Peyer's patch (tissue), 4 donors: ENCODE results near the gene SMC5. TPM values are rescaled to one million over a fixed set of nuclear protein-coding genes. Genes with fewer than 3 reads are reported as not detected.

Experiments used
- DNase-seq, 3 donors: peaks; one replicate each; pipeline ENCODE4 v3.0.0-alpha.2; 2017 to 2019
- H3K27ac ChIP-seq, 4 donors: fragments of 200-600 bp; sonication (generic); one replicate each; pipeline ENCODE4 v1.5.1; 2016 to 2019
- H3K27me3 ChIP-seq, 2 donors: fragments of 200-600 bp; sonication (generic); one replicate each; pipeline ENCODE4 v1.5.1; 2019
- H3K36me3 ChIP-seq, 3 donors: fragments of 200-600 bp; sonication (generic); one replicate each; pipeline ENCODE4 v1.5.1; 2016 to 2019
- H3K4me1 ChIP-seq, 4 donors: fragments of 200-600 bp; sonication (generic); one replicate each; pipeline ENCODE4 v1.5.1; 2016 to 2019
- H3K4me3 ChIP-seq, 4 donors: fragments of 200-600 bp; sonication (generic); 1 replicate in 3 of 4; 2 replicates in 1 of 4; pipeline ENCODE4 v1.5.1; 2016 to 2019; ENCODE audit warnings: mild to moderate bottlenecking in 1 of 4
- H3K9me3 ChIP-seq, 4 donors: fragments of 200-600 bp; sonication (generic); one replicate each; pipeline ENCODE4 v1.5.1; 2016 to 2019; ENCODE audit warnings: mild to moderate bottlenecking in 1 of 4
- POLR2A ChIP-seq, 2 donors: fragments of 450-650 bp; IDR thresholded peaks; one replicate each; pipeline ENCODE4 v1.5.1; 2017; ENCODE audit warnings: antibody characterized with exemption in 2 of 2, mild to moderate bottlenecking in 2 of 2, moderate library complexity in 2 of 2
- total RNA-seq, 4 donors: library from RNA; depleted of rRNA; stranded (reverse); fragments of >200 nt; gene quantifications; one replicate each; pipeline ENCODE4 v1.1.0, GENCODE V29; 2016
- TF ChIP-seq, protein P1 (sequence below), 6 experiments: fragments of 450-650 bp in 4 of 6; fragments of 200-600 bp in 2 of 6; sonication (generic) in 1 of 6; IDR thresholded peaks; one replicate each; pipeline ENCODE4 v1.5.1; 2017 to 2019; ENCODE audit warnings: antibody characterized with exemption in 6 of 6, mild to moderate bottlenecking in 3 of 6, moderate library complexity in 1 of 6

The SMC5 gene
- total RNA-seq, 4 donors from 2014 or later: 23.3 to 235 (median 86.5) TPM

DNA sequence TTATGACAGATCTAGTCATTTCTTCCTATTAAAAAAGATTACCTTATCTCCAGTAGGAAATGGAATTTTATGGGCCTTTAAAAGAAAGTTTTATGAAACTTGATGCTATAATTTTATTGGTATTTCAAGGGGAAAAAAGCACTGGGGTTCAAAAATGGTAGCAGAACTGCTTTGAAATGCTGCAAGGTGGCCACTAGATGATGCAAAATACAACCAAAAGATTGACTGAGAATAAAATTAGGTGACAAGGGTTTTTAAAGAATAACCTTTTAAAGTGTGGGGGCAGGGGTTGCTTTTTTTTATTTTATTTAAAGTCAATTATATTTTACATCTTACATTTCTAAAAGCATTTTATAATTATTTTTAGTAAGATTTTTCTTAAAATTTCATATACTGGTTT lies 94.0 kb downstream of the SMC5 start:
- DNase-seq: no peak

DNA sequence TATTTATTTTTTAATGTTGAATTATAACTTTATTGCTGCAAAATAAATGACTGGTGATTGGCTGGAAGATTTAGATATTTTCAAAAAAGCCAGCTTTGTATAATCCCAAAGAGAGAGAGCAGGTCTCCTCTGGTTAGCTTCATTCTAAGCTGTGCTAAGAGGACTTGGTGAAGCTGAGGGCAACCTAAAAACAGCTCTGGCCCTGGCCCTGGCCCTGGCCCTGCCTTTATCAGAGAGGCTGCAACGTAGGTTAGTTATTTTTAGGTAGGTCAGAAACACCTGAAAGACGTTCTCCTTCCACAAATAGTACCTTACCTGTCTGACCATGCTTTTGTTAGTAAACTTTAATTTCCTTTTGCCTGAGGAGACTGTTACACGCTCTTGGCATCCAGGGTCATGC lies 97.0 kb downstream of the SMC5 start:
- Histone ChIP-seq H3K36me3 (peaks cover 0 to 10% (median 0%) of the 10 kb centered on the region in 3 donors), H3K27me3 (no peaks in the 10 kb centered on the region), H3K27ac (no peak overlapping the region), H3K4me1 (no peaks in the 10 kb centered on the region), H3K9me3 (no peaks in the 10 kb centered on the region), H3K4me3 (no peak overlapping the region)
- no peak for TF ChIP-seq POLR2A (IDR thresholded peaks at IDR 0.05)
- TF ChIP-seq, protein P1, sequence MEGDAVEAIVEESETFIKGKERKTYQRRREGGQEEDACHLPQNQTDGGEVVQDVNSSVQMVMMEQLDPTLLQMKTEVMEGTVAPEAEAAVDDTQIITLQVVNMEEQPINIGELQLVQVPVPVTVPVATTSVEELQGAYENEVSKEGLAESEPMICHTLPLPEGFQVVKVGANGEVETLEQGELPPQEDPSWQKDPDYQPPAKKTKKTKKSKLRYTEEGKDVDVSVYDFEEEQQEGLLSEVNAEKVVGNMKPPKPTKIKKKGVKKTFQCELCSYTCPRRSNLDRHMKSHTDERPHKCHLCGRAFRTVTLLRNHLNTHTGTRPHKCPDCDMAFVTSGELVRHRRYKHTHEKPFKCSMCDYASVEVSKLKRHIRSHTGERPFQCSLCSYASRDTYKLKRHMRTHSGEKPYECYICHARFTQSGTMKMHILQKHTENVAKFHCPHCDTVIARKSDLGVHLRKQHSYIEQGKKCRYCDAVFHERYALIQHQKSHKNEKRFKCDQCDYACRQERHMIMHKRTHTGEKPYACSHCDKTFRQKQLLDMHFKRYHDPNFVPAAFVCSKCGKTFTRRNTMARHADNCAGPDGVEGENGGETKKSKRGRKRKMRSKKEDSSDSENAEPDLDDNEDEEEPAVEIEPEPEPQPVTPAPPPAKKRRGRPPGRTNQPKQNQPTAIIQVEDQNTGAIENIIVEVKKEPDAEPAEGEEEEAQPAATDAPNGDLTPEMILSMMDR (IDR thresholded peaks at IDR 0.05): no peak
- DNase-seq: no peak

More for the DNA sequence above, 94.0 kb downstream of the SMC5 start:
- Histone ChIP-seq H3K36me3 (peaks cover 0 to 19% (median 0%) of the 10 kb centered on the region in 3 donors), H3K27ac (no peak overlapping the region), H3K4me1 (no peaks in the 10 kb centered on the region), H3K27me3 (no peaks in the 10 kb centered on the region), H3K9me3 (no peaks in the 10 kb centered on the region), H3K4me3 (no peak overlapping the region)
- TF ChIP-seq, protein P1 (IDR thresholded peaks at IDR 0.05): peak in 5 of 6 experiments; percentile 53 to 74 (median 68)
- TF ChIP-seq POLR2A (IDR thresholded peaks at IDR 0.05): no peak

DNA sequence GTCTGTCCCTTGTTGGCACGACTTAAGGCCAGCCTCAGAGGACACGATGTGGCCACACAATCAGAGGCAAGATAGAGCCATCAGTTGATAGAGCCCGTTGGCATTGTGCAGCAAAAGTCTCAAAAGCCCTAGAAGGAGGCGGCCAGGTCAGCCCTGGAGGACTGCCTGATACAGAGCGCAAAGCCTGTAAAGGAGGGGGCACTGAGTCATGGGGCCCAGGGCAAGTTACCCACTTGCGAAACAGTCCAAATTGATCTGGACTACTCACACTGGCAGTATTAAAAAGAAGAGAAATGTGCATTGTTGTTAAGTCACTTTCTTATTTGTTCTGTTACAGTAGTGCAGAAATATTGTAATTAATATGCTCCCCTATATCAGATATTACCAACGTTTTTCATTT lies 104.2 kb downstream of the SMC5 start:
- Histone ChIP-seq H3K9me3 (no peaks in the 10 kb centered on the region), H3K27ac (no peak overlapping the region), H3K36me3 (no peaks in the 10 kb centered on the region), H3K4me3 (no peak overlapping the region), H3K4me1 (no peaks in the 10 kb centered on the region), H3K27me3 (no peaks in the 10 kb centered on the region)
- TF ChIP-seq, protein P1 (IDR thresholded peaks at IDR 0.05): no peak
- TF ChIP-seq POLR2A (IDR thresholded peaks at IDR 0.05): no peak
- no peak for DNase-seq

DNA sequence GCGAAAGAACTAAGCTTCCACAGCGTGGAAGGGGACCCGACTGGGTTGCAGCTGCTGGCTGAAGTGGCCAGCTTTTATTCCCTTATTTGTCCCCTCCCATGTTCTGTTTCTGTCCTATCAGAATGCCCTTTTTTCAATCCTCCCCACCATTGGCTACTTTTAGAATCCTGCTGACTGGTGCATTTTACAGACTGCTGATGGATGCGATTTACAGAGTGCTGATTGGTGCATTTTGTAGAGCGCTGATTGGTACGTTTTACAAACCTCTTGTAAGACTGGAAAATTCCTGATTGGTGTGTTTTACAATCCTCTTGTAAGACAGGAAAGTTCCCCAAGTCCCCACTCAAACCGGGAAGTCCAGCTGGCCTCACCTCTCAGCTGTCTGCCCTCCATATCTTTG lies 105.0 kb downstream of the SMC5 start:
- TF ChIP-seq POLR2A (IDR thresholded peaks at IDR 0.05): no peak
- TF ChIP-seq, protein P1 (IDR thresholded peaks at IDR 0.05): no peak
- Histone ChIP-seq H3K4me3 (no peak overlapping the region), H3K27ac (no peak overlapping the region), H3K4me1 (no peaks in the 10 kb centered on the region), H3K27me3 (no peaks in the 10 kb centered on the region), H3K9me3 (no peaks in the 10 kb centered on the region), H3K36me3 (no peaks in the 10 kb centered on the region)
- DNase-seq: no peak

DNA sequence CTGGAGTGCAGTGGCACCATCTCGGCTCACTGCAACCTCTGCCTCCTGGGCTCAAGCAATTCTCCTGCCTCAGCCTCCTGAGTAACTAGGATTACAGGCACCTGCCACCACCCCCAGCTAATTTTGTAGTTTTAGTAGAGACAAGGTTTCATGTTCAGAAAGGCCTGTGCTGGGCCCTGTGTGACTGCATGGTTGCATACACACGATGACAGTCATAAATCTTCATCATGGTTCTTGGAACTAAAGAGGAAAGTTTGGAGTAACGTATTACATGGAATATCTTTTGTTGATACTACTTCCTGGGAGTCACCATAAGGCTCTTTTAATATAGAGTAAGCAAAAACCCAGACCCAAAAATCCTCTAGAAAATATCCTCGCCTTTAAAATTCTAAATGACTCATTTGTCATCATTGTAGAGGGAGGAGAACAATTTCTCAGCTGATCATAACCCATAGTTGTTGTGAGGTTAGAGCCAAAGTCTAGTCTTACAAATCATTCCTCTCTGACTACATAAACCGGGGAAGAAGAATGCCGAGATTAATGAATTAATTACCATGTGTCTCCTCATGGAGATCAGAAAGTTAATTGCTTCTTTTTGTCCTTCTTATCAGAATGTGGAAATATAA lies 108.6 kb downstream of the SMC5 start:
- Histone ChIP-seq H3K9me3 (no peaks in the 10 kb centered on the region), H3K4me1 (no peaks in the 10 kb centered on the region), H3K4me3 (no peak overlapping the region), H3K36me3 (no peaks in the 10 kb centered on the region), H3K27ac (no peak overlapping the region), H3K27me3 (no peaks in the 10 kb centered on the region)
- TF ChIP-seq POLR2A (IDR thresholded peaks at IDR 0.05): no peak
- TF ChIP-seq, protein P1 (IDR thresholded peaks at IDR 0.05): no peak
- no peak for DNase-seq
